PC-9 (cell line): Measurements from ENCODE around the gene NOS1.

Source experiments
- CTCF ChIP-seq: fragments of 200-600 bp; sonication (generic); conservative IDR thresholded peaks from 2 replicates; pipeline ENCODE4 v1.6.1; 2017; ENCODE audit warnings: mixed run types, antibody characterized with exemption, mild to moderate bottlenecking, moderate library complexity
- EZH2 ChIP-seq: fragments of 200-600 bp; sonication (generic); IDR thresholded peaks from 2 replicates; pipeline ENCODE4 v1.8.0; 2017; ENCODE audit warnings: antibody characterized with exemption, low read depth

GRCh38 chr12:117208811-117209455 is 152.5 kb downstream of the NOS1 start:
- TF ChIP-seq CTCF: no peak
- no peak for TF ChIP-seq EZH2
